GM12878 (cell line): Measurements from ENCODE around the gene TECTB. TPM values are rescaled to one million over a fixed set of nuclear protein-coding genes. Genes with fewer than 3 reads are reported as not detected.

Experiments
- ATAC-seq: fragments of 200-7000 bp; cut with Tn5 transposase; 3 replicates; pipeline ENCODE4 v1.9.1; 2020; ENCODE audit warnings: mild to moderate bottlenecking, moderate library complexity
- BruUV-seq: library from RNA; stranded (reverse); fragments of 400-500 nt; replicated peaks from 2 replicates; lab custom pipeline; 2021; lab: Mats Ljungman, UMichigan
- CTCF ChIA-PET: fragments of 300-600 bp; sonication (Branson Sonifier 250); formaldehyde crosslinking; extraction: SDS; loops from one replicate; lab custom pipeline; 2021; ENCODE audit warnings: inconsistent platforms; lab: Yijun Ruan, JAX
- POLR2A ChIA-PET: fragments of 350-600 bp; formaldehyde crosslinking; extraction: SDS; loops from one replicate; lab custom pipeline; 2021; ENCODE audit warnings: inconsistent platforms; lab: Charles Lee
- RAD21 ChIA-PET: fragments of 300-600 bp; sonication (Branson Sonifier 250); formaldehyde crosslinking; loops from one replicate; lab custom pipeline; 2023; ENCODE audit warnings: antibody characterized with exemption; ENCODE audit not compliant: unreplicated experiment; lab: Charles Lee
- SMC1A ChIA-PET: fragments of 300-600 bp; sonication (Branson Sonifier 250); formaldehyde crosslinking; loops from one replicate; lab custom pipeline; 2023; ENCODE audit not compliant: unreplicated experiment, uncharacterized antibody; lab: Charles Lee
- DNase-seq: peaks from one replicate; pipeline ENCODE4 v3.0.0-alpha.2; 2011; ENCODE audit warnings: low read depth, low spot score
- FAIRE-seq: peaks from 3 replicates; lab custom pipeline; 2011; peaks lifted over from hg19 to GRCh38; lab: Jason Lieb, UNC
- H2AFZ ChIP-seq: 2 replicates; pipeline ENCODE4 v1.6.0; 2011; ENCODE audit warnings: low read depth, low read length, control low read depth; ENCODE audit not compliant: control insufficient read depth
- H3K27ac ChIP-seq: 2 replicates; pipeline ENCODE4 v1.5.1; 2011; ENCODE audit warnings: control low read depth; ENCODE audit not compliant: control insufficient read depth, insufficient read depth
- H3K27me3 ChIP-seq, 2 experiments: replicated peaks in 1 of 2; 2 replicates each; pipeline versions ENCODE4 v1.6.0 to v1.6.1; 2011; ENCODE audit warnings: low read length in 1 of 2; ENCODE audit not compliant: control insufficient read depth in 2 of 2, insufficient read depth in 2 of 2
- H3K36me3 ChIP-seq, 2 experiments: 2 replicates each; pipeline ENCODE4 v1.5.1; 2011; ENCODE audit warnings: low read length in 1 of 2; ENCODE audit not compliant: control insufficient read depth in 2 of 2, insufficient read depth in 2 of 2
- H3K4me1 ChIP-seq: 2 replicates; pipeline ENCODE4 v1.6.1; 2011; ENCODE audit warnings: mild to moderate bottlenecking, low read length, moderate library complexity, mixed read lengths; ENCODE audit not compliant: control insufficient read depth, insufficient read depth
- H3K4me2 ChIP-seq: 2 replicates; pipeline ENCODE4 v1.6.0; 2011; ENCODE audit warnings: control low read depth; ENCODE audit not compliant: control insufficient read depth, insufficient read depth
- H3K4me3 ChIP-seq: fragments of 200-600 bp; sonication (generic); 2 replicates; pipeline ENCODE4 v1.5.1; 2016
- H3K79me2 ChIP-seq: 2 replicates; pipeline ENCODE4 v1.6.0; 2011; ENCODE audit warnings: low read length; ENCODE audit not compliant: control insufficient read depth, insufficient read depth
- H3K9ac ChIP-seq: 2 replicates; pipeline ENCODE4 v1.8.0; 2011; ENCODE audit warnings: low read length, control low read depth, mixed read lengths; ENCODE audit not compliant: control insufficient read depth, insufficient read depth
- H3K9me3 ChIP-seq: replicated peaks from 3 replicates; pipeline ENCODE4 v1.5.1; 2011; ENCODE audit warnings: mild to moderate bottlenecking, low read length; ENCODE audit not compliant: control insufficient read depth, insufficient read depth
- H4K20me1 ChIP-seq: 2 replicates; pipeline ENCODE4 v1.6.0; 2011; ENCODE audit not compliant: control insufficient read depth, insufficient read depth
- BCLAF1 ChIP-seq: fragments of 450-650 bp; IDR thresholded peaks from 2 replicates; pipeline ENCODE4 v1.6.1; 2017; ENCODE audit warnings: antibody characterized with exemption, mild to moderate bottlenecking, moderate library complexity
- CHD4 ChIP-seq: fragments of 200-600 bp; sonication (generic); IDR thresholded peaks from 2 replicates; pipeline ENCODE4 v1.6.1; 2016; ENCODE audit warnings: mild to moderate bottlenecking
- IKZF1 ChIP-seq: fragments of 450-650 bp; conservative IDR thresholded peaks from 2 replicates; pipeline ENCODE4 v1.6.1; 2017; ENCODE audit warnings: antibody characterized with exemption, mild to moderate bottlenecking
- SIN3A ChIP-seq: IDR thresholded peaks from 2 replicates; pipeline ENCODE4 v1.6.1; 2012; ENCODE audit warnings: low read depth, low read length, improper control_type of control experiment
- SUPT20H ChIP-seq: IDR thresholded peaks from 2 replicates; pipeline ENCODE4 v1.6.1; 2011; ENCODE audit warnings: low read depth, mild to moderate bottlenecking, low read length, moderate library complexity, borderline replicate concordance; ENCODE audit not compliant: control insufficient read depth
- ZNF384 ChIP-seq: IDR thresholded peaks from 2 replicates; pipeline ENCODE4 v1.6.1; 2012; ENCODE audit warnings: low read depth, mild to moderate bottlenecking, low read length, improper control_type of control experiment, borderline replicate concordance
- WGBS: methylation state at CpG from one replicate; pipeline ENCODE4 v1.1.6; 2016; ENCODE audit warnings: low lambda C conversion rate; ENCODE audit not compliant: insufficient replicate concordance, insufficient coverage; ENCODE audit errors: missing lambda C conversion rate; 5-methylcytosine and 5-hydroxymethylcytosine counted together
- in situ Hi-C: fragments of 300-500 bp; cut with MboI; formaldehyde crosslinking; loops from 9 replicates; pipeline ENCODE4 v1.14.3; 2018; ENCODE audit warnings: mixed read lengths
- intact Hi-C: fragments of 100-400 bp; cut with micrococcal nuclease; formaldehyde crosslinking; loops from one replicate; pipeline ENCODE4 v1.14.2; 2022; ENCODE audit not compliant: unreplicated experiment
- polyA plus RNA-seq, 11 experiments: library from polyadenylated mRNA; depleted of rRNA in 4 of 11; unstranded in 6 of 11; stranded (reverse) in 5 of 11; fragments of >200 nt; fragmentation: Nextera tagmentation in 4 of 11; fragmentation: Illumina TruSeq in 1 of 11; extraction: Ambion mirVana in 4 of 11; extraction: Trizol in 1 of 11; gene quantifications; 1 replicate in 1 of 11; 2 replicates in 10 of 11; pipeline versions ENCODE4 v1.2.1 to v1.2.3, GENCODE V29; 2011 to 2016; ENCODE audit warnings: inconsistent platforms in 2 of 11, missing spikeins in 2 of 11, low read depth in 1 of 11
- total RNA-seq, 4 experiments: library from RNA; depleted of rRNA in 3 of 4; stranded (reverse); fragments of >200 nt in 3 of 4; fragmentation: Illumina TruSeq in 1 of 4; extraction: Trizol in 1 of 4; gene quantifications; 2 replicates each; pipeline versions ENCODE4 v1.2.1 to v1.2.3, GENCODE V29; 2013 to 2021
- TF ChIP-seq, protein P1 (sequence below): fragments of 450-650 bp; IDR thresholded peaks from 2 replicates; pipeline ENCODE4 v1.6.1; 2017; ENCODE audit warnings: mild to moderate bottlenecking, moderate library complexity

The TECTB gene
- total and polyA plus RNA-seq, 10 of the 15 experiments (the other 5 are each of a cell fraction or from before 2014, with no cell fraction given): not detected

- RAD21 ChIA-PET: no interaction called here
Observed at GRCh38 chr10:112308125-112308502, 24.9 kb downstream of the TECTB start.

More at GRCh38 chr10:112308125-112308502, 24.9 kb downstream of the TECTB start:
- BruUV-seq: no TSS peak
- SMC1A ChIA-PET: interaction anchor here (0.6 to 1.6 kb wide), 5 partner anchors 23 to 191 kb away, joined by 3 read pairs; partner anchors contain the start of gene GPAM
- TF ChIP-seq, protein P1, sequence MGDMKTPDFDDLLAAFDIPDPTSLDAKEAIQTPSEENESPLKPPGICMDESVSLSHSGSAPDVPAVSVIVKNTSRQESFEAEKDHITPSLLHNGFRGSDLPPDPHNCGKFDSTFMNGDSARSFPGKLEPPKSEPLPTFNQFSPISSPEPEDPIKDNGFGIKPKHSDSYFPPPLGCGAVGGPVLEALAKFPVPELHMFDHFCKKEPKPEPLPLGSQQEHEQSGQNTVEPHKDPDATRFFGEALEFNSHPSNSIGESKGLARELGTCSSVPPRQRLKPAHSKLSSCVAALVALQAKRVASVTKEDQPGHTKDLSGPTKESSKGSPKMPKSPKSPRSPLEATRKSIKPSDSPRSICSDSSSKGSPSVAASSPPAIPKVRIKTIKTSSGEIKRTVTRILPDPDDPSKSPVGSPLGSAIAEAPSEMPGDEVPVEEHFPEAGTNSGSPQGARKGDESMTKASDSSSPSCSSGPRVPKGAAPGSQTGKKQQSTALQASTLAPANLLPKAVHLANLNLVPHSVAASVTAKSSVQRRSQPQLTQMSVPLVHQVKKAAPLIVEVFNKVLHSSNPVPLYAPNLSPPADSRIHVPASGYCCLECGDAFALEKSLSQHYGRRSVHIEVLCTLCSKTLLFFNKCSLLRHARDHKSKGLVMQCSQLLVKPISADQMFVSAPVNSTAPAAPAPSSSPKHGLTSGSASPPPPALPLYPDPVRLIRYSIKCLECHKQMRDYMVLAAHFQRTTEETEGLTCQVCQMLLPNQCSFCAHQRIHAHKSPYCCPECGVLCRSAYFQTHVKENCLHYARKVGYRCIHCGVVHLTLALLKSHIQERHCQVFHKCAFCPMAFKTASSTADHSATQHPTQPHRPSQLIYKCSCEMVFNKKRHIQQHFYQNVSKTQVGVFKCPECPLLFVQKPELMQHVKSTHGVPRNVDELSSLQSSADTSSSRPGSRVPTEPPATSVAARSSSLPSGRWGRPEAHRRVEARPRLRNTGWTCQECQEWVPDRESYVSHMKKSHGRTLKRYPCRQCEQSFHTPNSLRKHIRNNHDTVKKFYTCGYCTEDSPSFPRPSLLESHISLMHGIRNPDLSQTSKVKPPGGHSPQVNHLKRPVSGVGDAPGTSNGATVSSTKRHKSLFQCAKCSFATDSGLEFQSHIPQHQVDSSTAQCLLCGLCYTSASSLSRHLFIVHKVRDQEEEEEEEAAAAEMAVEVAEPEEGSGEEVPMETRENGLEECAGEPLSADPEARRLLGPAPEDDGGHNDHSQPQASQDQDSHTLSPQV: no peak
- TF ChIP-seq SUPT20H: no peak
- TF ChIP-seq ZNF384: no peak
- TF ChIP-seq CHD4: no peak
- TF ChIP-seq IKZF1: no peak
- TF ChIP-seq SIN3A: no peak
- no peak for TF ChIP-seq BCLAF1
- TF ChIP-seq, all 136 proteins: peak for 0
- no peak for FAIRE-seq
- no peak overlapping the region for H3K4me3 ChIP-seq
- no peak overlapping the region for H3K9ac ChIP-seq
- ChIA-PET CTCF (interaction anchor here (0.7 to 3.8 kb wide), 27 partner anchors 9 to 950 kb away, joined by 3 to 17 read pairs (median 4); partner anchors contain the start of gene GPAM), POLR2A (no interaction called here)
- H2AFZ ChIP-seq: no peak overlapping the region
- no peak for DNase-seq
- H3K36me3 ChIP-seq: no peaks in the 10 kb centered on the region
- no peaks in the 10 kb centered on the region for H3K4me1 ChIP-seq
- no peaks in the 10 kb centered on the region for H3K27me3 ChIP-seq
- in situ Hi-C loops (no loop called here), intact Hi-C loops (loop anchor here (5.0 kb wide), 1 partner anchor 126 kb away; the partner anchor contains the start of gene GPAM)
- no peaks in the 10 kb centered on the region for H3K79me2 ChIP-seq
- no peak overlapping the region for H3K27ac ChIP-seq
- no peaks in the 10 kb centered on the region for H3K9me3 ChIP-seq
- ATAC-seq: no peak; the same call in 2 of the 3 replicates
- H3K4me2 ChIP-seq: no peak overlapping the region
- no peaks in the 10 kb centered on the region for H4K20me1 ChIP-seq
- WGBS: 0% methylated on average over 3 of the region's 3 CpGs
